IMR-90 (cell line): ENCODE measurements around the gene HGF. TPM values are rescaled to one million over a fixed set of nuclear protein-coding genes. Genes with fewer than 3 reads are reported as not detected.

Experiments used
- ATAC-seq: fragments of 200-7000 bp; cut with Tn5 transposase; 2 replicates; pipeline ENCODE4 v1.9.1; 2020; ENCODE audit warnings: low read depth, mild to moderate bottlenecking, moderate library complexity
- BruUV-seq: library from RNA; stranded (reverse); fragments of 400-500 nt; replicated peaks from 2 replicates; lab custom pipeline; 2021; lab: Mats Ljungman, UMichigan
- CTCF ChIA-PET: fragments of 300-600 bp; formaldehyde crosslinking; extraction: SDS; loops from one replicate; lab custom pipeline; 2021; ENCODE audit warnings: antibody characterized with exemption; lab: Yijun Ruan, JAX
- POLR2A ChIA-PET: fragments of 300-600 bp; sonication (Branson Sonifier 250); formaldehyde crosslinking; loops from one replicate; lab custom pipeline; 2022; ENCODE audit warnings: antibody characterized with exemption; ENCODE audit not compliant: unreplicated experiment; lab: Charles Lee
- DNase-seq: peaks from one replicate; pipeline ENCODE4 v3.0.0; 2013
- H2AFZ ChIP-seq: replicated peaks from 2 replicates; pipeline ENCODE3; 2013; ENCODE audit warnings: low read length, mild to moderate bottlenecking; ENCODE audit not compliant: poor library complexity
- H2AK5ac ChIP-seq: 2 replicates; pipeline ENCODE4 v1.6.1; 2013; ENCODE audit warnings: low read depth, low read length, inconsistent platforms
- H2AK9ac ChIP-seq: replicated peaks from 2 replicates; pipeline ENCODE3; 2013; ENCODE audit warnings: mild to moderate bottlenecking, low read depth, low read length, moderate library complexity; ENCODE audit not compliant: poor library complexity
- H2BK120ac ChIP-seq: 2 replicates; pipeline ENCODE4 v1.6.1; 2013; ENCODE audit warnings: low read depth, low read length, inconsistent platforms
- H2BK15ac ChIP-seq: 3 replicates; pipeline ENCODE4 v1.6.1; 2013; ENCODE audit warnings: low read depth, low read length, inconsistent platforms
- H2BK20ac ChIP-seq: 2 replicates; pipeline ENCODE4 v1.6.1; 2013; ENCODE audit warnings: low read depth, mild to moderate bottlenecking, inconsistent platforms, low read length, moderate library complexity
- H2BK5ac ChIP-seq: 2 replicates; pipeline ENCODE4 v1.6.1; 2013; ENCODE audit warnings: mild to moderate bottlenecking, low read depth, low read length, inconsistent platforms; ENCODE audit not compliant: poor library complexity, severe bottlenecking
- H3K14ac ChIP-seq: replicated peaks from 2 replicates; pipeline ENCODE4 v1.6.1; 2013; ENCODE audit warnings: low read depth, low read length, inconsistent platforms
- H3K18ac ChIP-seq: 2 replicates; pipeline ENCODE4 v1.6.1; 2013; ENCODE audit warnings: low read depth, low read length, control low read depth
- H3K23ac ChIP-seq: 2 replicates; pipeline ENCODE4 v1.6.1; 2013; ENCODE audit warnings: low read depth, low read length, inconsistent platforms
- H3K27ac ChIP-seq: 2 replicates; pipeline ENCODE4 v1.5.1; 2013; ENCODE audit warnings: mild to moderate bottlenecking, control low read depth, low read length; ENCODE audit not compliant: insufficient read depth
- H3K27me3 ChIP-seq: 2 replicates; pipeline ENCODE4 v1.6.1; 2013; ENCODE audit warnings: low read length; ENCODE audit not compliant: control insufficient read depth, insufficient read depth
- H3K36me3 ChIP-seq: 2 replicates; pipeline ENCODE4 v1.6.1; 2013; ENCODE audit warnings: low read length, mixed read lengths; ENCODE audit not compliant: control insufficient read depth, insufficient read depth
- H3K4ac ChIP-seq: 2 replicates; pipeline ENCODE4 v1.6.1; 2013; ENCODE audit warnings: low read depth, low read length, inconsistent platforms
- H3K4me1 ChIP-seq: 2 replicates; pipeline ENCODE4 v1.6.1; 2013; ENCODE audit warnings: low read length, mixed read lengths; ENCODE audit not compliant: control insufficient read depth, insufficient read depth
- H3K4me2 ChIP-seq: 2 replicates; pipeline ENCODE4 v1.6.1; 2013; ENCODE audit warnings: low read depth, mild to moderate bottlenecking, control low read depth, low read length, moderate library complexity
- H3K4me3 ChIP-seq: 2 replicates; pipeline ENCODE4 v1.5.1; 2013; ENCODE audit warnings: low read depth, mild to moderate bottlenecking, control low read depth, low read length, moderate library complexity; ENCODE audit not compliant: insufficient read depth
- H3K56ac ChIP-seq: 2 replicates; pipeline ENCODE4 v1.6.1; 2013; ENCODE audit warnings: low read length, inconsistent platforms; ENCODE audit not compliant: insufficient read depth; ENCODE audit errors: extremely low read depth
- H3K79me1 ChIP-seq, 2 experiments: 2 replicates each; pipeline ENCODE4 v1.6.1; 2013; ENCODE audit warnings: low read length in 2 of 2, inconsistent platforms in 1 of 2, low read depth in 1 of 2
- H3K9ac ChIP-seq: 2 replicates; pipeline ENCODE4 v1.6.1; 2013; ENCODE audit warnings: low read depth, low read length, control low read depth
- H3K9me1 ChIP-seq: 2 replicates; pipeline ENCODE4 v1.6.1; 2013; ENCODE audit warnings: low read length, inconsistent platforms; ENCODE audit not compliant: insufficient read depth
- H3K9me3 ChIP-seq: 2 replicates; pipeline ENCODE4 v1.6.1; 2013; ENCODE audit warnings: low read length; ENCODE audit not compliant: control insufficient read depth, insufficient read depth
- H4K20me1 ChIP-seq: 2 replicates; pipeline ENCODE4 v1.6.1; 2013; ENCODE audit warnings: low read length, inconsistent platforms; ENCODE audit not compliant: insufficient read depth
- H4K5ac ChIP-seq: 2 replicates; pipeline ENCODE4 v1.6.1; 2013; ENCODE audit warnings: mild to moderate bottlenecking, low read depth, low read length, control low read depth
- H4K8ac ChIP-seq, 2 experiments: 2 replicates each; pipeline ENCODE4 v1.6.1; 2013; ENCODE audit warnings: low read depth in 2 of 2, low read length in 2 of 2, control low read depth in 1 of 2, inconsistent platforms in 1 of 2
- H4K91ac ChIP-seq: 2 replicates; pipeline ENCODE4 v1.6.1; 2013; ENCODE audit warnings: low read depth, low read length, inconsistent platforms; ENCODE audit not compliant: insufficient read depth
- BHLHE40 ChIP-seq: fragments of 150-350 bp; IDR thresholded peaks from 2 replicates; pipeline ENCODE4 v1.6.1; 2016; ENCODE audit warnings: mild to moderate bottlenecking, low read depth, low read length
- CEBPB ChIP-seq: IDR thresholded peaks from 2 replicates; pipeline ENCODE4 v1.6.1; 2012; ENCODE audit warnings: low read depth, low read length, improper control_type of control experiment
- CHD1 ChIP-seq: IDR thresholded peaks from 2 replicates; pipeline ENCODE4 v1.6.1; 2012; ENCODE audit warnings: low read depth, low read length, improper control_type of control experiment
- MAFK ChIP-seq: IDR thresholded peaks from 2 replicates; pipeline ENCODE4 v1.6.1; 2012; ENCODE audit warnings: low read depth, low read length, improper control_type of control experiment
- MAZ ChIP-seq: IDR thresholded peaks from 2 replicates; pipeline ENCODE4 v1.6.1; 2012; ENCODE audit warnings: low read depth, mild to moderate bottlenecking, low read length, improper control_type of control experiment, moderate library complexity, borderline replicate concordance
- MXI1 ChIP-seq: IDR thresholded peaks from 2 replicates; pipeline ENCODE4 v1.6.1; 2012; ENCODE audit warnings: low read depth, mild to moderate bottlenecking, low read length, moderate library complexity, borderline replicate concordance
- POLR2A ChIP-seq: IDR thresholded peaks from 2 replicates; pipeline ENCODE4 v1.6.1; 2012; ENCODE audit warnings: mild to moderate bottlenecking, low read depth, low read length
- RAD21 ChIP-seq: IDR thresholded peaks from 2 replicates; pipeline ENCODE4 v1.6.1; 2012; ENCODE audit warnings: low read length, improper control_type of control experiment
- RCOR1 ChIP-seq: IDR thresholded peaks from 2 replicates; pipeline ENCODE4 v1.6.1; 2012; ENCODE audit warnings: mild to moderate bottlenecking, low read length, improper control_type of control experiment; ENCODE audit not compliant: insufficient replicate concordance
- SMC3 ChIP-seq: fragments of 150-350 bp; IDR thresholded peaks from 2 replicates; pipeline ENCODE4 v1.6.1; 2016; ENCODE audit warnings: low read depth, mild to moderate bottlenecking, antibody characterized with exemption, low read length, moderate library complexity
- WGBS, 2 experiments: methylation state at CpG; one replicate each; pipeline versions ENCODE4 v1.1.5 to v1.1.7; 2013; ENCODE audit warnings: missing lambda C conversion rate in 2 of 2; ENCODE audit not compliant: insufficient read length in 1 of 2; ENCODE audit errors: extremely low coverage in 2 of 2; 5-methylcytosine and 5-hydroxymethylcytosine counted together
- dilution Hi-C: fragments of 300-500 bp; cut with HindIII; formaldehyde crosslinking; loops from one replicate; pipeline ENCODE4 v1.14.3; 2018; ENCODE audit warnings: low sequenced_read_pairs; ENCODE audit not compliant: unreplicated experiment
- in situ Hi-C: fragments of 300-500 bp; cut with MboI; formaldehyde crosslinking; loops from 3 replicates; pipeline ENCODE4 v1.14.3; 2019; ENCODE audit warnings: low sequenced_read_pairs, inconsistent platforms, mixed read lengths
- intact Hi-C: fragments of 100-400 bp; cut with micrococcal nuclease; formaldehyde crosslinking; loops from 2 replicates; pipeline ENCODE4 v1.10.0; 2022
- polyA plus RNA-seq, 3 experiments: library from polyadenylated mRNA; depleted of rRNA; stranded (reverse); fragments of >200 nt; gene quantifications; 2 replicates each; pipeline ENCODE4 v1.2.3, GENCODE V29; 2012; ENCODE audit warnings: low replicate concordance in 1 of 3
- total RNA-seq: library from RNA; depleted of rRNA; stranded (reverse); fragments of >200 nt; gene quantifications from 2 replicates; pipeline ENCODE4 v1.2.3, GENCODE V29; 2012
- TF ChIP-seq, protein P1 (sequence below): fragments of 150-350 bp; IDR thresholded peaks from 2 replicates; pipeline ENCODE4 v1.6.1; 2016; ENCODE audit warnings: low read depth, mild to moderate bottlenecking, low read length, moderate library complexity, borderline replicate concordance
- TF ChIP-seq, protein P2 (sequence below): conservative IDR thresholded peaks from 2 replicates; pipeline ENCODE4 v1.5.1; 2012; ENCODE audit warnings: mild to moderate bottlenecking, low read depth, low read length, improper control_type of control experiment

The HGF gene
- total and polyA plus RNA-seq, 2 of the 4 experiments (the other 2 are of a cell fraction) = 16.8 to 50.9 TPM

DNA sequence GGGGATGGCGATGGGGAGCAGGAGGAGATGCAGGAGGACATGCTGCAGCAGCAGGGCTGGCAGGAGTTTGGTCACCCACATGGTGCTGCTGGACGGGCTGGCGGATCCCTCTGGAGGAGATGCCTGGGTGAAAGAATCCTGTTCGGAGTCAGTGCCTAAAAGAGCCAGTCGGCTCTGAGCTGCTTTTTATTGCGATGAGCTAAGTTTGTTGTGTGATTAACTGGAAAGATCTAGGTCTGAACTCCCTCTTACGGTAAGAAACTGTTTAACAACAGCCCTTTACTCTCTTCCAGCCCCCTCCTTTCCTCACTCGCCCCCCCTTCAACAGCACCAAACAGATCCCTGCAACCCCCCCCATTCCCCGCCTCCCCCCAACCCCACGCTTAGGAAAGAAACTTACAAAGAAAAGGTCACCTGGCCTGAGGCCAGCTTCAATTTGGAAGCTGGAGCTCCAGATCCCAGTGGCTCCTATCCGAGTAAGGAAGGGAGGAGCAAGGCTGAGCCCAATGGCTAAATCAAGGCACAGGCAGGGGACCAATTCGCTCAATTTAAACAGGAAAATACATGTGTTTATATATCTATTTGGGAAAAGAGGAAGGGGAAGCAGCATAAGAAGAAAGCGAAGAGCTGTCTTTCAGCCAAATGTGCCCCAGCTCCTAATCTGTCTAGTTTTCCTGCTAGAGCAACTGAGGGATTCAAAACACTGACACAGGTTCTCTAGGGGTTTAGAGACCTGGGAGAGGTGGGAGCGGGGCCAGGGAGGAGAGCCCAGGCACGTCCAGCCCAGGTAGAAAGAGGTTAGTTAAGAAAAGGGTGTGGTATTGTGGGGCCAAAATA is at the start of gene HGF (continued):
- TF ChIP-seq BHLHE40 = no peak
- peak; percentile 43; the same call in 1 of the 2 replicates for TF ChIP-seq MAZ
- no peak for TF ChIP-seq POLR2A
- no peak for TF ChIP-seq MAFK
- TF ChIP-seq CEBPB = no peak
- peak; percentile 40 for TF ChIP-seq RAD21

DNA sequence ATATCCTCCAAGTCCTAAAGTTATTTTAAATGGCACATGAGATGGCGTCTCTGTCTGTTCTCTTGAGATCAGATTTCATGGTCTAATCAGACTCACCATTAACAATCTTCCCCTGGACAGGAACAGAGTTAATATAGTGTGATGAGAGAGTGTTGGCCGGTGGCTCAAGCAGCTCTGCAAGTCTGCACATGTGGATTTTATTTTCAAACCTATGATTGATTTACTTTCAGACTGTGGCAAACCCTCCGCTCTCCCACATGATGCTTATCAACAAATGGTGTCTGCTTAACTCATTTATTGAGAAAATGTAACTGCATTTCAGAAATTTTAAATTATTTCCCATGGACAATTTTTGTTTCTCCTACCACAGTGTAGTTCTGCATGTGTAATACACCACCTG is 46.5 kb upstream of the HGF start:
- Histone ChIP-seq H4K20me1 (no peaks in the 10 kb centered on the region), H3K14ac (no peak overlapping the region), H3K9me3 (no peaks in the 10 kb centered on the region), H3K79me1 (no peaks in the 10 kb centered on the region), H4K5ac (no peak overlapping the region), H3K23ac (no peak overlapping the region), H2BK120ac (no peak overlapping the region), H4K91ac (no peak overlapping the region), H3K27me3 (no peaks in the 10 kb centered on the region), H3K56ac (no peak overlapping the region), H2BK20ac (no peak overlapping the region), H2AFZ (no peak overlapping the region), H2AK9ac (no peak overlapping the region), H2BK15ac (no peak overlapping the region), H3K4me3 (no peak overlapping the region), H3K9me1 (no peaks in the 10 kb centered on the region), H3K36me3 (no peaks in the 10 kb centered on the region), H3K27ac (no peak overlapping the region), H2AK5ac (no peak overlapping the region), H3K9ac (no peak overlapping the region), H4K8ac (no peak overlapping the region), H3K4ac (no peak overlapping the region), H3K4me2 (no peak overlapping the region), H3K18ac (no peak overlapping the region), H3K4me1 (no peaks in the 10 kb centered on the region), H2BK5ac (no peak overlapping the region)
- ATAC-seq (no peak), DNase-seq (no peak)
- intact Hi-C loops = no loop called here
- dilution Hi-C loops = no loop called here
- no TSS peak for BruUV-seq
- ChIA-PET CTCF (no interaction called here), POLR2A (no interaction called here)
- in situ Hi-C loops = no loop called here
- no CpG with 5 or more reads among the region's 3 CpGs for WGBS, 2 experiments
- TF ChIP-seq, protein P1, sequence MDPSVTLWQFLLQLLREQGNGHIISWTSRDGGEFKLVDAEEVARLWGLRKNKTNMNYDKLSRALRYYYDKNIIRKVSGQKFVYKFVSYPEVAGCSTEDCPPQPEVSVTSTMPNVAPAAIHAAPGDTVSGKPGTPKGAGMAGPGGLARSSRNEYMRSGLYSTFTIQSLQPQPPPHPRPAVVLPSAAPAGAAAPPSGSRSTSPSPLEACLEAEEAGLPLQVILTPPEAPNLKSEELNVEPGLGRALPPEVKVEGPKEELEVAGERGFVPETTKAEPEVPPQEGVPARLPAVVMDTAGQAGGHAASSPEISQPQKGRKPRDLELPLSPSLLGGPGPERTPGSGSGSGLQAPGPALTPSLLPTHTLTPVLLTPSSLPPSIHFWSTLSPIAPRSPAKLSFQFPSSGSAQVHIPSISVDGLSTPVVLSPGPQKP = no peak
- TF ChIP-seq POLR2A = no peak
- TF ChIP-seq MXI1 = no peak
- TF ChIP-seq SMC3 = no peak
- no peak for TF ChIP-seq RCOR1
- no peak for TF ChIP-seq MAFK
- no peak for TF ChIP-seq BHLHE40
- no peak for TF ChIP-seq CHD1
- no peak for TF ChIP-seq CEBPB
- TF ChIP-seq, protein P2, sequence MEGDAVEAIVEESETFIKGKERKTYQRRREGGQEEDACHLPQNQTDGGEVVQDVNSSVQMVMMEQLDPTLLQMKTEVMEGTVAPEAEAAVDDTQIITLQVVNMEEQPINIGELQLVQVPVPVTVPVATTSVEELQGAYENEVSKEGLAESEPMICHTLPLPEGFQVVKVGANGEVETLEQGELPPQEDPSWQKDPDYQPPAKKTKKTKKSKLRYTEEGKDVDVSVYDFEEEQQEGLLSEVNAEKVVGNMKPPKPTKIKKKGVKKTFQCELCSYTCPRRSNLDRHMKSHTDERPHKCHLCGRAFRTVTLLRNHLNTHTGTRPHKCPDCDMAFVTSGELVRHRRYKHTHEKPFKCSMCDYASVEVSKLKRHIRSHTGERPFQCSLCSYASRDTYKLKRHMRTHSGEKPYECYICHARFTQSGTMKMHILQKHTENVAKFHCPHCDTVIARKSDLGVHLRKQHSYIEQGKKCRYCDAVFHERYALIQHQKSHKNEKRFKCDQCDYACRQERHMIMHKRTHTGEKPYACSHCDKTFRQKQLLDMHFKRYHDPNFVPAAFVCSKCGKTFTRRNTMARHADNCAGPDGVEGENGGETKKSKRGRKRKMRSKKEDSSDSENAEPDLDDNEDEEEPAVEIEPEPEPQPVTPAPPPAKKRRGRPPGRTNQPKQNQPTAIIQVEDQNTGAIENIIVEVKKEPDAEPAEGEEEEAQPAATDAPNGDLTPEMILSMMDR = no peak
